HG03342 (cell line): ENCODE measurements around the gene CD28.
"Not testable (repeated sequence)": the region's sequence is repeated elsewhere in the genome, so short reads cannot be mapped to it uniquely, and the experiment has no call there.

Experiments
- ATAC-seq: cut with Tn5 transposase; IDR thresholded peaks from one replicate; pipeline ENCODE4 v1.9.1; 2021; ENCODE audit warnings: mild to moderate bottlenecking, moderate library complexity; ENCODE audit not compliant: unreplicated experiment

The CD28 gene

DNA sequence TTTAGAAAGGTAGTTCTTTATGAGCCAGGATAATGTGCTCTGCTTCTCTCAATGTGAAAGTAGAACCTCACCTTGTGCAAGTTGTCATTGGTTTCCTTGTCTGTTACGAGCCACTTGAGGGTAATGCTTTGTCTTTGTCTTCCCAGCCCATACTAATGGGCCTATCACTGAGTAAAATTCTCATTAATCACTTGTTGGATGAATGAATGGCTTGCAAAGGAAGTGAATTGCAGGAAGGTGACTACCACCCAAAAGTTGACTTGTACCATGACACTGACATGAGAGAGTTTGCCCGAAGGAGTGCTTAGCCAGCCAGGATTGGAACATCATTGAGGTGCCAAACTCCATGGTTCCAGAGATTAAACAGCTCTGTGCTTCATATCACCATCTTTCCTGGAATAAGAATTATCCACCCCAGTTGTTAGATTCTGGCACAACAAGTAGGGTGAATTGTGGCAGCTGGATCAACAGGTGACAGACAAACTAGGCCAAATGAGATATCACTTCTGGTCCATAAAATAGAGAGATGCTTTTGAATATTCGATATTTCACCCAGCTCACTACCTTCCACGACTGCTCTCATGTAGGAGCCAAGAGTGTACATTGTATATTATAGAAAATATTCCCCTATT is 20.5 kb upstream of the CD28 start:
- ATAC-seq: no peak

- ATAC-seq: no peak
Observed at GRCh38 chr2:203687165-203687564, 19.3 kb upstream of the CD28 start.

DNA sequence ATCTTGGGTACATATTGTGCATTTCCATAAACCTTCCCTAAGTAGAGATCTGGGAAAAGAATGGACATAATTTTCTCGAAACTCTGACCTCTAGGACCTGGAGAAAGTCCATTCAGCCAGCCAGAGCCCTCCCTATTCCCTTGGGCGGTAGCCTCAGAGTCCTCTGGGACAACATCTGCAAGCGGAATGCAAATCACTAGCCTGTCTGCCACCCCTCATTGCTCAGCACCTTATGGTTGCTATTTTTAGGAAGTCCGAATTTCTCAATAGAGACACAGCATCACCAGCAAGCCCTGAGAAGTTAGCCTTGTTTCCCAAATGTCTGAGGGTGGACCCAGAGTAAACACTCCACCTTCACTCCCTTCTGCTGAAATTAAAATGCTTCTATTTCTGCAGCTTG is 17.6 kb upstream of the CD28 start:
- ATAC-seq: peak; percentile 84

DNA sequence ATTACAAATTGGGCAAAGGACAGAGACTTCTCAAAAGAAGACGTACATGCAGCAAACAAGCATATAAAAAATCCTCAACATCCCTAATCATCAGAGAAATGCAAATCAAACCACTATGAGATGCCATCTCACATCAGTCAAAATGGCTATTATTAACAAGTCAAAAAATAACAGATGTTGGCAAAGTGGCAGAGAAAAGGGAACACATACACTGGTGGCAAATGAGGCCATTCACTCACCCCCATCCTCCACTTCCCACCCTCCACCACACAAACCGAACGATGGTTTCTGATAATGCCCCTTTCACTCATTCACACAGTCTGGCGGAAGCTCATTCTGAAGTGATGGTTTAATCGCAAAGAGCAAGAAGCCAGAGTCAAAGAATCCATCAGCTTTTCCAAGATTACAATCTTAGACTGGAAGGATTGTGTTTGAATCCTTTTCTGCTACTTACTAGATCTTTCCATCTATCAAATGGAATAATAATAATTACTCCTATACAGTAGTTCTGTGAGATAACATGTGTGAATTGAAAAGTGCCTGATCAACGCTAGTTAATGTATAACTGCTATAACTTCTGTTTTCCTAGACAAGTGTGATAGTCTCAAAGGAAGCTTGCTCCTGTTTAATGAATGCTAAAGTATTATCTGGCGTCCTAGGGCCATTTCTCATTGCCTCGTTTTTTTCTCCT is 16.9 kb upstream of the CD28 start:
- ATAC-seq: peak; percentile 34

DNA sequence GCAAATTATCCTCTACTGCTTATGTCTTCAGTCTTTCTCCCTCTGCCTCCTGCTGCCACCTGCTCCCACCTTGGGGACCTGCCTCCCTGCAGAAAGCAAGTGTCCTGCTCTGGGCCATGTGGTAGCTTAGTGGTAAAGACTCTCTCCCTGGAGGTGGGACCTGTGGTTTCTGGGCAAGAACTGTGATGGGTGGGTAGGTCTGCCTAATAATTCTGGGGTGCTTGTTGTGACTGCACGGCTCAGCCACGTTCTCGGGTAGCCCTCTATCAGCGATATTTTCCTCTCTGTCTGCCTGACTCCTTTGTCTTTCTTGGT is 16.4 kb upstream of the CD28 start:
- ATAC-seq: no peak

DNA sequence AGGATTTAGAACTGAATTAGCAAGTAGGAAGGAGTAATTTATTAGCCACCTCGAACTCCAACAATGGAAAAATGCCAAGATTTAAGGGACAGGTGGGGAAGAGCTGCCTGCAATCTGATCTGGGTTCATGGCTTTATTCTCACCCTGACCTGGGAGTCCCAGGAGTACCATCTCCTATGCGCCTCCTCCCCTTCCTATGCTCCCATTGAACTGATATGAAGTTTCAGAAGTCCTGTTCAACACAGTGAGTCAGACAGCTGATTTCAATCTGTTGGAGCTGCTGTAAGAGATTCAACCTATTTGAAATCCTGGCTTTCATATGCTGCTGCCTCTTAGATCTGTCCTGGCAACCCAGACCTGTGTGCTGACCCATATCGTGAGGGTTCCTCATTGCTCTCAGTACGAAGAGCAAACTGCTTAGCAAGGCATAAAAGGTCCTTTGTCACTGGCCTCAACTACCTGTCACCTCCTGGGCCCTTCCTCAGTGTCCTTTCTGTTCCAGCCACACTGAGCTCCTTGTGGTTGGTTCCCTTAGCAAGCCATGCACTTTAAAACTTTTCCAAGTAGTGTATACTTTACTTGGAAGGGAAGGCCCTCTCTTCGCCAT is 15.9 kb upstream of the CD28 start:
- ATAC-seq: no peak

DNA sequence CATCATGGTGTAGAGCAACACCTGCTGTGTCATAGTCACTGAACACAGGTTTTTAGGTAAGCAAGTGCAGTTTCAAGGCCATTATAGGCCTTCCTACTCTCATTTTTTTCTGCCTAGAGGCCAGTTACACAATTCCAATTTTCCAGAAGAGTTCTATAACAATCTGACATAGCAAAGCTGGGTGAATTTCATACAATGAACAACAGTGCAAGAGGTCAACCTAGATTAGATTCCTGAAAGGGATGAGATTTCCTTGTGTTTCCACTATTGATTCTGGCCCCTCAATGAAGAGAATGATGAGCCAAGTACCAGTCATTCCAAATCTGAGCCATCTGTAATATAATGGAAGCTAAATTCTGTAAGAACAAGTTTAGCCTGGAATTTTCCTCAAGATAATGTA is 15.3 kb upstream of the CD28 start:
- no peak for ATAC-seq

- ATAC-seq: no peak
Observed at GRCh38 chr2:203692031-203692710, 14.3 kb upstream of the CD28 start.

GRCh38 chr2:203693242-203693879 is 13.1 kb upstream of the CD28 start:
- ATAC-seq: no peak

GRCh38 chr2:203694191-203694590 is 12.2 kb upstream of the CD28 start:
- ATAC-seq: no peak

GRCh38 chr2:203697190-203697589 is 9.2 kb upstream of the CD28 start:
- no peak for ATAC-seq

- ATAC-seq: not testable (repeated sequence)
Observed at GRCh38 chr2:203697763-203698162, 8.7 kb upstream of the CD28 start.

DNA sequence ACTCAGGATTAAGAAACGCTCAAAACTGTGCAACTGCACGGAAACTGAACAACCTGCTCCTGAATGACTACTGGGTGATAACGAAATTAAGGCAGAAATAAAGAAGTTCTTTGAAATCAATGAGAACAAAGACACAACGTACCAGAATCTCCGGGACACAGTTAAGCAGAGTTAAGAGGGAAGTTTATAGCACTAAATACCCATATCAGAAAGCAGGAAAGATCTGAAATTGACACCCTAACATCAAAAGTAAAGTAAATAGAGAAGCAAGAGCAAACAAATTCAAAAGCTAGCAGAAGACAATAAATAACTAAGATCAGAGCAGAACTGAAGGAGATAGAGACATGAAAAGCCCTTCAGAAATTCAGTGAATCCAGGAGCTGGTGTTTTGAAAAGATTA is 8.0 kb upstream of the CD28 start:
- not testable (repeated sequence) for ATAC-seq

GRCh38 chr2:203704430-203704829 is 2.0 kb upstream of the CD28 start:
- ATAC-seq: no peak

DNA sequence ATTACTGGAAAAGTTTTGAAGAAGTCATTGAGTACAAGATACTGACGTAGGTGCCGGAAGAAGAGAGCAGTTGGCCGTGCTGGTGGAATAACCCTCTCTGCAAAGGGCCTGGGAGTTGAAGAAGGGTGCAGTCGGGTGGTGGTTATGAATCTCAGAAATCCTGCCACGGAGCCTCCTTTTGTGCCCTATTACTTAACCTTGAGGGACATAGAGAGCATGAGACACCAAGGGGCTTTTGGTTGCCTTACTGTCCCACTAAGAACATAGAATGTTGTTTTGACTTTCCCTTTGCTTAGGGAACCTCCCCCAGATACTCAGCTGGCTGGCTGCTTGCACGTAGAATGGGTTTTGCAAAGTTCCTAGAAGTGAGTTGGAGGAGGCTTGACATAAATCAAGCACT is 1.3 kb upstream of the CD28 start:
- no peak for ATAC-seq

DNA sequence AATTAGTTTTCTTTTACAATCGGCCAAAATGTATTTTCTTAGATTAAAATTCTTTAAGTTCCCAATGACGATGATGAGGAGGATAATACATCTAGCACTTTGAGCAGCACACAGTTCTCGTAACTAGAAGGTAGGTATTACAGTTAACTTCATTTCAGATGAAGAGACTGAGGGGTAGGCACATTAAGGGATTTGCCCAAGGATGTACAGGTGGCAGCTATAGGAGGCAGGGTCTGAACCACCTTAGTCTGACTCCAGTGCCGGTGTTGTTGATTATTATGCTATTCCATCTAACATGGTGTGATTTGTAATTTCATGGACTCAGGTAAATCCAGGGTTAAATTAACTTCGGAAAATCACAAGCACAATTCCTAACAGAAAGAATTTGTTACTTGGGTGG is 1.1 kb downstream of the CD28 start:
- ATAC-seq: no peak

GRCh38 chr2:203708846-203709396 is 2.5 kb downstream of the CD28 start:
- ATAC-seq: no peak

DNA sequence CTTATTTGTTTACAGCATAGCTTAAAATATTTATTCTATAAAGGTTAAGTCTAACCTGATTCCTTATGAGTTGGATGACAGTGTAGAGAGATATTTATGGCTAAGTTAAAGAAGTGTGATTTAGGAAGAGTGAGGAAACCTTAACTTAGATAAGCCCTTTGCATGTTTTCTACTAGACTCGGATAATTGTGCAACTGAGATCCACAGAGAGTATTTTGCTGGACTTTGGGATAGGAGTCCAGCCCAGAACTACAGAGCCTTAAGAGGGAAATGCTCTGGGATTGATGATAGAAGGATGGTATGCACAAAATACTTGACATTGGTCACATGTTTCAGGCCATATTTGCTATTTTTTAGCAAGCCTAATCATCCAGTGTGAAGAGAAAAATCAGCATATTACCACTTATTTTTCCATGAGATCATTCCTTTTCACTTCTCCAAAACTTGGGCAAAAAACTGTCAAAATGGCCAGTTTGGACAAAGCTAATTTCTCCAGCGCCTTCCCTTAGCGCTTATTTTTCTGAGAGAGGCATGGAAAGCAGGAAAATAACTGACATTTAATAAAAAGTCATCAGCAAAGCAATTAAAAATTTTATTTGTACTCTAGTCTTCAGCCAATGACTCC is 3.1 kb downstream of the CD28 start:
- no peak for ATAC-seq

DNA sequence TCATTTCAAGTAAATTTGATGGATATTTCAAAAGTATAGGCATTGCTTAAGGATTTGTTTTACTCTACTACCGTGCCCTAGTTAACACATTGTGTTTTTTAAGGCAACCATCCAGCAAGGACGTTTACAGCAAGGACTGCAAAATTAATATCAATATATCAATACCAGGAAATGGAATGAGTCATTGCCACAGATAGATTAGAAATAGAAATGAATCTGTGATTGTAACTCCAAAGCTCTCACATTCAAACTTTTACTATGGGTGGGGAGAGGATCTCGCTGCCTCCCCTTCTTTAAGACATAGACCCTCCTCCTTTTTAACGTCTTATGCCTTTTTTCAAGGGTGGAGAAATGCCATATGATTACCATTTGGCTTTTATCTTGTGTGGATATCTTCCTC is 3.8 kb downstream of the CD28 start:
- no peak for ATAC-seq

- ATAC-seq: no peak
Observed at GRCh38 chr2:203710952-203711351, 4.5 kb downstream of the CD28 start.

DNA sequence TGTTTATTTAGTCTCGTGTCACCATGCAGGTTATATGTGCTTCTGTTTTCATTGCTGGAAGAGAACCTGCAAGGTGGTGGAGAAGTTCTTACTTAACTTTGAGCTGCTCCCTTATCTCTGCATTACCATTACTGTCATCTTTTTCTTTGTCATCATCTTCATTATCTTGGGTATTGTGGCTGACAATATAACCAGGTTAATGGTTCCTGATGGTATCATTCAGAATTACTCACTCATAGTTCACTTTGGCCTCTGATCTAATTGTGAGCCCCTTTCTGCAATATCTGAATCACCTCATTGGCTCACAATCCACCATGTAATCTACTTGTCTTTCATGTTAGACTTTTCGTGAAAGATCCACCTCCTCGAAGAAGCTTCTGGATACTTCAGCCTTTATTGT is 5.0 kb downstream of the CD28 start:
- ATAC-seq: no peak
